SK-N-SH (cell line): ENCODE measurements around the gene PAF1.

Experiments used
- EP300 ChIP-seq, 2 experiments: IDR thresholded peaks; 2 replicates each; pipeline versions ENCODE4 v1.4.0 to v1.6.1; 2012; ENCODE audit warnings: borderline replicate concordance in 1 of 2, low read depth in 1 of 2, low read length in 1 of 2
- EZH2phosphoT487 ChIP-seq: fragments of 200-600 bp; sonication (generic); IDR thresholded peaks from 2 replicates; pipeline ENCODE4 v1.6.1; 2017; ENCODE audit warnings: low read depth, mixed run types, mild to moderate bottlenecking, antibody characterized with exemption, moderate library complexity, borderline replicate concordance
- FOXJ3 ChIP-seq: sonication (generic); formaldehyde crosslinking; IDR thresholded peaks from 2 replicates; pipeline ENCODE4 v1.5.1; 2020; ENCODE audit warnings: mild to moderate bottlenecking, missing genetic modification reagents
- MXI1 ChIP-seq: IDR thresholded peaks from 2 replicates; pipeline ENCODE4 v1.6.1; 2012; ENCODE audit warnings: mild to moderate bottlenecking, low read depth, low read length, improper control_type of control experiment
- RAD21 ChIP-seq: IDR thresholded peaks from 2 replicates; pipeline ENCODE4 v1.6.1; 2012; ENCODE audit warnings: mild to moderate bottlenecking, low read length
- SIN3A ChIP-seq: IDR thresholded peaks from 2 replicates; pipeline ENCODE4 v1.6.1; 2012; ENCODE audit warnings: low read depth, mild to moderate bottlenecking, low read length, moderate library complexity, borderline replicate concordance
- TAF1 ChIP-seq: IDR thresholded peaks from 2 replicates; pipeline ENCODE4 v1.6.1; 2012; ENCODE audit warnings: low read depth, mild to moderate bottlenecking, low read length, moderate library complexity, borderline replicate concordance
- TF ChIP-seq, protein P1 (sequence below): IDR thresholded peaks from 2 replicates; pipeline ENCODE4 v1.6.1; 2012; ENCODE audit warnings: mild to moderate bottlenecking, low read depth, low read length, moderate library complexity
- TF ChIP-seq, protein P2 (sequence below): fragments of 200-600 bp; sonication (generic); IDR thresholded peaks from 2 replicates; pipeline ENCODE4 v1.6.1; 2017; ENCODE audit warnings: antibody characterized with exemption, mild to moderate bottlenecking, moderate library complexity
- TF ChIP-seq, protein P3 (sequence below): IDR thresholded peaks from 2 replicates; pipeline ENCODE4 v1.4.0; 2012; ENCODE audit warnings: low read depth

GRCh38 chr19:39362682-39363657 lies 27.9 kb downstream of the PAF1 start:
- TF ChIP-seq, protein P1, sequence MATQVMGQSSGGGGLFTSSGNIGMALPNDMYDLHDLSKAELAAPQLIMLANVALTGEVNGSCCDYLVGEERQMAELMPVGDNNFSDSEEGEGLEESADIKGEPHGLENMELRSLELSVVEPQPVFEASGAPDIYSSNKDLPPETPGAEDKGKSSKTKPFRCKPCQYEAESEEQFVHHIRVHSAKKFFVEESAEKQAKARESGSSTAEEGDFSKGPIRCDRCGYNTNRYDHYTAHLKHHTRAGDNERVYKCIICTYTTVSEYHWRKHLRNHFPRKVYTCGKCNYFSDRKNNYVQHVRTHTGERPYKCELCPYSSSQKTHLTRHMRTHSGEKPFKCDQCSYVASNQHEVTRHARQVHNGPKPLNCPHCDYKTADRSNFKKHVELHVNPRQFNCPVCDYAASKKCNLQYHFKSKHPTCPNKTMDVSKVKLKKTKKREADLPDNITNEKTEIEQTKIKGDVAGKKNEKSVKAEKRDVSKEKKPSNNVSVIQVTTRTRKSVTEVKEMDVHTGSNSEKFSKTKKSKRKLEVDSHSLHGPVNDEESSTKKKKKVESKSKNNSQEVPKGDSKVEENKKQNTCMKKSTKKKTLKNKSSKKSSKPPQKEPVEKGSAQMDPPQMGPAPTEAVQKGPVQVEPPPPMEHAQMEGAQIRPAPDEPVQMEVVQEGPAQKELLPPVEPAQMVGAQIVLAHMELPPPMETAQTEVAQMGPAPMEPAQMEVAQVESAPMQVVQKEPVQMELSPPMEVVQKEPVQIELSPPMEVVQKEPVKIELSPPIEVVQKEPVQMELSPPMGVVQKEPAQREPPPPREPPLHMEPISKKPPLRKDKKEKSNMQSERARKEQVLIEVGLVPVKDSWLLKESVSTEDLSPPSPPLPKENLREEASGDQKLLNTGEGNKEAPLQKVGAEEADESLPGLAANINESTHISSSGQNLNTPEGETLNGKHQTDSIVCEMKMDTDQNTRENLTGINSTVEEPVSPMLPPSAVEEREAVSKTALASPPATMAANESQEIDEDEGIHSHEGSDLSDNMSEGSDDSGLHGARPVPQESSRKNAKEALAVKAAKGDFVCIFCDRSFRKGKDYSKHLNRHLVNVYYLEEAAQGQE: no peak
- TF ChIP-seq, protein P2, sequence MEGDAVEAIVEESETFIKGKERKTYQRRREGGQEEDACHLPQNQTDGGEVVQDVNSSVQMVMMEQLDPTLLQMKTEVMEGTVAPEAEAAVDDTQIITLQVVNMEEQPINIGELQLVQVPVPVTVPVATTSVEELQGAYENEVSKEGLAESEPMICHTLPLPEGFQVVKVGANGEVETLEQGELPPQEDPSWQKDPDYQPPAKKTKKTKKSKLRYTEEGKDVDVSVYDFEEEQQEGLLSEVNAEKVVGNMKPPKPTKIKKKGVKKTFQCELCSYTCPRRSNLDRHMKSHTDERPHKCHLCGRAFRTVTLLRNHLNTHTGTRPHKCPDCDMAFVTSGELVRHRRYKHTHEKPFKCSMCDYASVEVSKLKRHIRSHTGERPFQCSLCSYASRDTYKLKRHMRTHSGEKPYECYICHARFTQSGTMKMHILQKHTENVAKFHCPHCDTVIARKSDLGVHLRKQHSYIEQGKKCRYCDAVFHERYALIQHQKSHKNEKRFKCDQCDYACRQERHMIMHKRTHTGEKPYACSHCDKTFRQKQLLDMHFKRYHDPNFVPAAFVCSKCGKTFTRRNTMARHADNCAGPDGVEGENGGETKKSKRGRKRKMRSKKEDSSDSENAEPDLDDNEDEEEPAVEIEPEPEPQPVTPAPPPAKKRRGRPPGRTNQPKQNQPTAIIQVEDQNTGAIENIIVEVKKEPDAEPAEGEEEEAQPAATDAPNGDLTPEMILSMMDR: no peak
- TF ChIP-seq, protein P3, sequence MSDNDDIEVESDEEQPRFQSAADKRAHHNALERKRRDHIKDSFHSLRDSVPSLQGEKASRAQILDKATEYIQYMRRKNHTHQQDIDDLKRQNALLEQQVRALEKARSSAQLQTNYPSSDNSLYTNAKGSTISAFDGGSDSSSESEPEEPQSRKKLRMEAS: no peak
- TF ChIP-seq EZH2phosphoT487: no peak
- TF ChIP-seq FOXJ3: no peak
- TF ChIP-seq MXI1: no peak
- no peak for TF ChIP-seq EP300 (IDR thresholded peaks at IDR 0.05; ENCODE audit: borderline replicate concordance in 1 of 2, low read depth in 1 of 2, low read length in 1 of 2)
- no peak for TF ChIP-seq TAF1
- TF ChIP-seq RAD21: no peak
- TF ChIP-seq SIN3A: no peak
